K562 (cell line): Measurements from ENCODE around the gene THSD8. TPM values are rescaled to one million over a fixed set of nuclear protein-coding genes. Genes with fewer than 3 reads are reported as not detected.

Experiments
- ATF4 ChIP-seq: fragments of 450-650 bp; formaldehyde crosslinking; IDR thresholded peaks from 2 replicates; pipeline ENCODE4 v1.4.0; 2022; ENCODE audit warnings: mild to moderate bottlenecking, moderate library complexity
- BDP1 ChIP-seq: IDR thresholded peaks from 3 replicates; pipeline ENCODE4 v1.6.1; 2011; ENCODE audit not compliant: insufficient read length, insufficient read depth
- BRD4 ChIP-seq: fragments of 200-600 bp; sonication (generic); IDR thresholded peaks from 2 replicates; pipeline ENCODE4 v1.6.1; 2017; ENCODE audit warnings: inconsistent platforms
- CCNT2 ChIP-seq: IDR thresholded peaks from 2 replicates; pipeline ENCODE4 v1.6.1; 2011; ENCODE audit warnings: borderline replicate concordance, low read depth, mild to moderate bottlenecking, moderate library complexity, mixed read lengths, low read length; ENCODE audit not compliant: insufficient read length; ENCODE audit errors: extremely low read depth
- CSDE1 ChIP-seq, 2 experiments: fragments of 450-650 bp; IDR thresholded peaks; 2 replicates each; pipeline ENCODE4 v1.6.1; 2016; ENCODE audit warnings: mild to moderate bottlenecking in 1 of 2
- HDAC1 ChIP-seq, 2 experiments: fragments of 450-650 bp; IDR thresholded peaks; 2 replicates each; pipeline ENCODE4 v1.6.1; 2016 to 2017; ENCODE audit warnings: inconsistent platforms in 1 of 2, mild to moderate bottlenecking in 1 of 2, moderate library complexity in 1 of 2
- HNRNPUL1 ChIP-seq: fragments of 200-400 bp; formaldehyde crosslinking; IDR thresholded peaks from 2 replicates; pipeline ENCODE4 v1.6.1; 2017; ENCODE audit warnings: low read length
- IRF2 ChIP-seq: sonication (generic); formaldehyde crosslinking; IDR thresholded peaks from 2 replicates; pipeline ENCODE4 v1.8.1; 2022; ENCODE audit warnings: mild to moderate bottlenecking, missing genetic modification reagents
- MAX ChIP-seq: sonication (generic); formaldehyde crosslinking; IDR thresholded peaks from 2 replicates; pipeline ENCODE4 v1.9.0; 2022; ENCODE audit warnings: mild to moderate bottlenecking, missing genetic modification reagents
- MBD1 ChIP-seq: fragments of 250-450 bp; sonication (Bioruptor Pico); IDR thresholded peaks from 2 replicates; pipeline ENCODE4 v1.8.0; 2022; ENCODE audit warnings: inconsistent platforms
- MYC ChIP-seq, 2 experiments: fragments of 250-450 bp in 1 of 2; sonication (Bioruptor Pico) in 1 of 2; IDR thresholded peaks; 2 replicates each; pipeline versions ENCODE4 v1.5.1 to v1.6.1; 2012 to 2021; ENCODE audit warnings: low read depth in 2 of 2, borderline replicate concordance in 1 of 2, improper control_type of control experiment in 1 of 2, low read length in 1 of 2, mild to moderate bottlenecking in 1 of 2, moderate library complexity in 1 of 2
- NCOR1 ChIP-seq: fragments of 450-650 bp; IDR thresholded peaks from 2 replicates; pipeline ENCODE4 v1.6.1; 2016; ENCODE audit warnings: mild to moderate bottlenecking, moderate library complexity
- NFXL1 ChIP-seq: fragments of 450-650 bp; formaldehyde crosslinking; IDR thresholded peaks from 2 replicates; pipeline ENCODE4 v1.4.0; 2021; ENCODE audit warnings: mild to moderate bottlenecking
- PKNOX1 ChIP-seq: fragments of 450-650 bp; IDR thresholded peaks from 2 replicates; pipeline ENCODE4 v1.6.1; 2016
- PURB ChIP-seq: sonication (generic); formaldehyde crosslinking; IDR thresholded peaks from 2 replicates; pipeline ENCODE4 v1.9.0; 2021; ENCODE audit warnings: low read depth, mild to moderate bottlenecking, missing genetic modification reagents
- RAD51 ChIP-seq: fragments of 450-650 bp; IDR thresholded peaks from 2 replicates; pipeline ENCODE4 v1.7.1; 2016; ENCODE audit warnings: low read depth, mild to moderate bottlenecking, borderline replicate concordance
- ZC3H11A ChIP-seq: IDR thresholded peaks from 2 replicates; pipeline ENCODE4 v1.6.1; 2012; ENCODE audit warnings: low read depth, low read length, improper control_type of control experiment
- ZEB2 ChIP-seq: fragments of 450-650 bp; IDR thresholded peaks from 2 replicates; pipeline ENCODE4 v1.6.1; 2016
- ZMIZ1 ChIP-seq, 2 experiments: fragments of 150-350 bp in 1 of 2; IDR thresholded peaks; 2 replicates each; pipeline ENCODE4 v1.6.1; 2012 to 2016; ENCODE audit warnings: low read depth in 2 of 2, low read length in 2 of 2, mild to moderate bottlenecking in 1 of 2, moderate library complexity in 1 of 2
- ZNF174 ChIP-seq: fragments of 250-450 bp; sonication (Bioruptor Pico); IDR thresholded peaks from 2 replicates; pipeline ENCODE4 v1.4.0; 2020; ENCODE audit warnings: mild to moderate bottlenecking
- polyA plus RNA-seq, 8 experiments: library from polyadenylated mRNA; depleted of rRNA in 4 of 8; stranded (reverse) in 5 of 8; unstranded in 3 of 8; fragments of >200 nt; fragmentation: Nextera tagmentation in 2 of 8; fragmentation: Illumina TruSeq in 1 of 8; extraction: Ambion mirVana in 2 of 8; extraction: Trizol in 1 of 8; gene quantifications; 2 replicates each; pipeline versions ENCODE4 v1.2.1 to v1.2.3, GENCODE V29; 2011 to 2014; ENCODE audit warnings: inconsistent platforms in 1 of 8, missing spikeins in 1 of 8
- total RNA-seq, 7 experiments: library from RNA; depleted of rRNA in 6 of 7; stranded (reverse); fragments of >200 nt in 6 of 7; fragmentation: Illumina TruSeq in 2 of 7; extraction: Trizol in 2 of 7; gene quantifications; 2 replicates each; pipeline versions ENCODE4 v1.2.1 to v1.2.3, GENCODE V29; 2011 to 2021; ENCODE audit warnings: low replicate concordance in 1 of 7

THSD8 gene
- total and polyA plus RNA-seq, 9 of the 15 experiments (the other 6 are each of a cell fraction or from before 2014, with no cell fraction given), result 8.4 to 42.4 (median 19.9) TPM; not detected in 2

- TF ChIP-seq ZNF174 (no peak), CCNT2 (peak; percentile 96), MAX (peak; percentile 74), PKNOX1 (no peak), BDP1 (no peak), ATF4 (CRISPR knock-in tag) (0 out of 2 replicates have a peak, but pooled peaks have one; percentile 51), NCOR1 (peak; percentile 42), HDAC1 (IDR thresholded peaks at IDR 0.05) (0 out of 4 replicates have a peak, but pooled peaks of 1 of the 2 experiments have one; percentile 39), ZEB2 (no peak), CSDE1 (IDR thresholded peaks at IDR 0.05) (no peak), PURB (CRISPR knock-in tag) (no peak), NFXL1 (CRISPR knock-in tag) (no peak), MYC (IDR thresholded peaks at IDR 0.05; ENCODE audit: low read depth, low read length) (peak; percentile 80), MYC (CRISPR knock-in tag; IDR thresholded peaks at IDR 0.05; ENCODE audit: borderline replicate concordance, low read depth) (no peak), MBD1 (CRISPR knock-in tag) (no peak), IRF2 (CRISPR knock-in tag) (no peak), BRD4 (no peak), RAD51 (no peak), ZMIZ1 (IDR thresholded peaks at IDR 0.05; ENCODE audit: low read depth in 2 of 2, low read length in 2 of 2) (0 out of 4 replicates have a peak, but pooled peaks of 1 of the 2 experiments have one; percentile 12), HNRNPUL1 (peak; percentile 58; the same call in 1 of the 2 replicates), ZC3H11A (no peak)
Observed at GRCh38 chr19:12793290-12794195, 8.3 kb upstream of the THSD8 start (continued).
